GM12864 (cell line): ENCODE measurements around the gene GAS6.
"Not testable (repeated sequence)": the region's sequence is repeated elsewhere in the genome, so short reads cannot be mapped to it uniquely, and the experiment has no call there.

ENCODE experiments used
- DNase-seq: peaks from one replicate; pipeline ENCODE4 v3.0.0-alpha.2; 2011; ENCODE audit warnings: low read depth
- H3K4me3 ChIP-seq: 2 replicates; pipeline ENCODE4 v1.5.1; 2011; ENCODE audit warnings: mild to moderate bottlenecking, low read depth, low read length, control low read depth
- TF ChIP-seq, protein P1 (sequence below): IDR thresholded peaks from 2 replicates; pipeline ENCODE4 v1.5.1; 2011; ENCODE audit warnings: low read depth, mild to moderate bottlenecking, moderate library complexity, low read length, control low read depth, inconsistent platforms; ENCODE audit errors: missing control alignments

Gene GAS6

GRCh38 chr13:113833111-113833830, 30.6 kb downstream of the GAS6 start:
- TF ChIP-seq, protein P1, sequence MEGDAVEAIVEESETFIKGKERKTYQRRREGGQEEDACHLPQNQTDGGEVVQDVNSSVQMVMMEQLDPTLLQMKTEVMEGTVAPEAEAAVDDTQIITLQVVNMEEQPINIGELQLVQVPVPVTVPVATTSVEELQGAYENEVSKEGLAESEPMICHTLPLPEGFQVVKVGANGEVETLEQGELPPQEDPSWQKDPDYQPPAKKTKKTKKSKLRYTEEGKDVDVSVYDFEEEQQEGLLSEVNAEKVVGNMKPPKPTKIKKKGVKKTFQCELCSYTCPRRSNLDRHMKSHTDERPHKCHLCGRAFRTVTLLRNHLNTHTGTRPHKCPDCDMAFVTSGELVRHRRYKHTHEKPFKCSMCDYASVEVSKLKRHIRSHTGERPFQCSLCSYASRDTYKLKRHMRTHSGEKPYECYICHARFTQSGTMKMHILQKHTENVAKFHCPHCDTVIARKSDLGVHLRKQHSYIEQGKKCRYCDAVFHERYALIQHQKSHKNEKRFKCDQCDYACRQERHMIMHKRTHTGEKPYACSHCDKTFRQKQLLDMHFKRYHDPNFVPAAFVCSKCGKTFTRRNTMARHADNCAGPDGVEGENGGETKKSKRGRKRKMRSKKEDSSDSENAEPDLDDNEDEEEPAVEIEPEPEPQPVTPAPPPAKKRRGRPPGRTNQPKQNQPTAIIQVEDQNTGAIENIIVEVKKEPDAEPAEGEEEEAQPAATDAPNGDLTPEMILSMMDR = no peak

DNA sequence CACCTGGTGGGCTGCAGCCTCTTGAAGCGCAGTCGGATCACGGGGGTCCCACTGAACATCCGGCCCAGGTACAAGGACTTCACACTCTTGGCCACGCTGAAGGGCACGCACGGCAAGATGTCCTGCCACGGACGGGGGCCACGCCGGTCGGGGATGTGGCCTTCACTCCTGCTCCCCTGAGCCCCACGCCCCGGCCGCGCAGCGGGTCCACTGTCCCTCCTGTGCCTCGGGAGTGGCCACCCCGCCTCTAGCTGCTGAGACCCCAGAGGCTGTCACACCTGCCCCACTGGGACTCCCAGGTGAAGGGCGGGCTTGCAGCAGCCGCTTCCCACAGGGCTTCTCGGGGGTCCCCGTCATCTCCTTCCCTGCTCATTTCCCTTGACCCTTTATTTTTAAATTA, 31.2 kb downstream of the GAS6 start:
- no peak overlapping the region for H3K4me3 ChIP-seq
- no peak for DNase-seq
- TF ChIP-seq, protein P1 = no peak

More at GRCh38 chr13:113833111-113833830, 30.6 kb downstream of the GAS6 start:
- DNase-seq = no peak
- H3K4me3 ChIP-seq = no peak overlapping the region

DNA sequence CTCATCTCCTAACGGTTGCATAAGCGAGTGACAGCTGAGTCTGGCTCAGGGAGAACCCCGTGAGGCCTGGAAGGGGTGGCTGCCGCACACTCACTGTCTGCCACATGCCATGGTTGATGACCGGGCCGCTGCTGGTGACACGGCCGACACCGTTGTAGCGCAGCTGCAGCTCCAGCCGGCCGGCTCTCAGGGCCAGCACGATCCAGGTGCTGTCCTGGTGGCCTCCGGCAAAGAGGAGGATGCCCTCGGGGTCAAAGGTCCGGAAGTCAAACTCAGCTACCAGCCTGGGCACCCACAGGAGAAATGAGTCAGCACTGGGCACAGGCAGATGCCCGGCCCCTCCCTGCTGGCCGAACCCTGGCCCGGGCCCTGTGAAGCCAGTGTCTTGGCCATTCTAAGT, 31.7 kb downstream of the GAS6 start:
- TF ChIP-seq, protein P1 = no peak
- no peak for DNase-seq
- H3K4me3 ChIP-seq = no peak overlapping the region

- DNase-seq = no peak
- TF ChIP-seq, protein P1 = no peak
- no peak overlapping the region for H3K4me3 ChIP-seq
Observed at GRCh38 chr13:113831061-113831460, 32.8 kb downstream of the GAS6 start.

DNA sequence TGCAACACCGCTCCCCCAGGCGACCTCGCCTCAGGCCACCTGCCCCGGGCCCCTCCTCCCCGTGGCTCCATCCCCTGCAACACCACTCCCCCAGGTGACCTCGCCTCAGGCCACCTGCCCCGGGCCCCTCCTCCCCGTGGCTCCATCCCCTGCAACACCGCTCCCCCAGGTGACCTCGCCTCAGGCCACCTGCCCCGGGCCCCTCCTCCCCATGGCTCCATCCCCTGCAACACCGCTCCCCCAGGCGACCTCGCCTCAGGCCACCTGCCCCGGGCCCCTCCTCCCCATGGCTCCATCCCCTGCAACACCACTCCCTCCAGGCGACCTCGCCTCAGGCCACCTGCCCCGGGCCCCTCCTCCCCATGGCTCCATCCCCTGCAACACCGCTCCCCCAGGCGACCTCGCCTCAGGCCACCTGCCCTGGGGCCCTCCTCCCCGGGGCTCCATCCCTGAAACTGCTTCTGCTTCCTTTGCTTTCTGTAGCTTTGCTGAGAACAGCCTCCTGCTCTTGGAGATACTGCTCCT, 33.4 kb downstream of the GAS6 start:
- not testable (repeated sequence) for H3K4me3 ChIP-seq, DNase-seq

GRCh38 chr13:113828282-113828825, 35.5 kb downstream of the GAS6 start:
- H3K4me3 ChIP-seq = no peak overlapping the region
- TF ChIP-seq, protein P1 = no peak
- DNase-seq = no peak

DNA sequence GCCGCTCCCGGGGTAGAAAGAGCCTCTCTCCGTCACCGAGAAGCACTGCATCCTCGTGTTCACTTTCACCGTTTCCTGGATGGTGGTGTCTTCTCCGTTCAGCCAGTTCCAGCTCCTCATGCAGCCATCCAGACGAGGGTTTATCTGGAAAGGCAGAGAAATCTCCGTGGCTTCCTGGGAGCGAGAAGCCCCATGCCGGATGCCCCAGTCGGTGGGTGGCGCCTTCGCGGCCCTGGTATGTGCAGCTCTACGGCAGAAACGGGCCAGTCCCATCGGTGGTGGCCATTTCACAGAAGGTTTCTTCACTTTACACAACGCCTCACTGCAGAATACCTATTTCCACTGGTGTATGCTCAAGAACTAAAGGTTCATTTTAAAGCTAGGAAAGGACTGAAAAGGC, 36.9 kb downstream of the GAS6 start:
- H3K4me3 ChIP-seq = no peak overlapping the region
- no peak for DNase-seq
- TF ChIP-seq, protein P1 = no peak

GRCh38 chr13:113826446-113826845, 37.4 kb downstream of the GAS6 start:
- not testable (repeated sequence) for DNase-seq, H3K4me3 ChIP-seq
